Sigmoid colon (tissue), 7 donors: Measurements from ENCODE around the gene ARSB. TPM values are rescaled to one million over a fixed set of nuclear protein-coding genes. Genes with fewer than 3 reads are reported as not detected.

Experiments
- DNase-seq: peaks from one replicate; pipeline ENCODE4 v3.0.0-alpha.2; 2019
- H3K27ac ChIP-seq, 4 donors: fragments of 200-600 bp; sonication (generic); one replicate each; pipeline ENCODE4 v1.5.1; 2016 to 2019; ENCODE audit warnings: mild to moderate bottlenecking in 1 of 4
- H3K27me3 ChIP-seq, 3 donors: fragments of 200-600 bp; sonication (generic); one replicate each; pipeline ENCODE4 v1.5.1; 2019; ENCODE audit warnings: mild to moderate bottlenecking in 1 of 3
- H3K36me3 ChIP-seq, 4 donors: fragments of 200-600 bp; sonication (generic); one replicate each; pipeline ENCODE4 v1.5.1; 2016 to 2019
- H3K4me1 ChIP-seq, 4 donors: fragments of 200-600 bp; sonication (generic); one replicate each; pipeline ENCODE4 v1.5.1; 2017 to 2019
- H3K4me3 ChIP-seq, 4 donors: fragments of 200-600 bp; sonication (generic); one replicate each; pipeline ENCODE4 v1.5.1; 2017 to 2019; ENCODE audit warnings: mild to moderate bottlenecking in 2 of 4, moderate library complexity in 1 of 4
- H3K9me3 ChIP-seq, 4 donors: fragments of 200-600 bp in 3 of 4; sonication (generic) in 3 of 4; one replicate each; pipeline versions ENCODE4 v1.5.1 to v1.6.1; 2013 to 2019
- EP300 ChIP-seq, 4 donors: sonication (generic); formaldehyde crosslinking; IDR thresholded peaks; one replicate each; pipeline ENCODE4 v1.6.1; 2017; ENCODE audit warnings: antibody characterized with exemption in 4 of 4
- POLR2A ChIP-seq, 2 donors: fragments of 450-650 bp; IDR thresholded peaks; one replicate each; pipeline ENCODE4 v1.6.1; 2016; ENCODE audit warnings: antibody characterized with exemption in 2 of 2, mild to moderate bottlenecking in 2 of 2, moderate library complexity in 2 of 2
- POLR2AphosphoS5 ChIP-seq, 4 donors: sonication (generic); formaldehyde crosslinking; IDR thresholded peaks; one replicate each; pipeline ENCODE4 v1.6.1; 2017; ENCODE audit warnings: antibody characterized with exemption in 4 of 4
- WGBS, 2 donors: extraction: QIAGEN DNeasy Blood & Tissue Kit; methylation state at CpG; one replicate each; pipeline ENCODE4 v1.1.7; 2013; 5-methylcytosine and 5-hydroxymethylcytosine counted together
- intact Hi-C: fragments of 100-400 bp; cut with DNase I; formaldehyde crosslinking; loops from one replicate; pipeline ENCODE4 v1.15.1; 2023
- polyA plus RNA-seq, 3 donors: library from polyadenylated mRNA; stranded (reverse); fragments of 200-250 nt; gene quantifications; one replicate each; pipeline ENCODE4 v1.2.3, GENCODE V29; 2013
- total RNA-seq, 4 donors: library from RNA; depleted of rRNA; stranded (reverse); fragments of >200 nt; gene quantifications; one replicate each; pipeline ENCODE4 v1.1.0, GENCODE V29; 2016
- TF ChIP-seq, protein P1 (sequence below), 4 experiments: fragments of 450-650 bp in 3 of 4; fragments of 200-600 bp in 1 of 4; IDR thresholded peaks; one replicate each; pipeline ENCODE4 v1.5.1; 2016 to 2019; ENCODE audit warnings: antibody characterized with exemption in 4 of 4, mild to moderate bottlenecking in 3 of 4, moderate library complexity in 2 of 4
- donor health status: healthy with polysubstance abuse.
- donor health status: Bipolar disorder and iron deficiency.
- donor health status: healthy.

Gene ARSB
- total and polyA plus RNA-seq, 7 donors: 1.2 to 22.2 (median 8.6) TPM

DNA sequence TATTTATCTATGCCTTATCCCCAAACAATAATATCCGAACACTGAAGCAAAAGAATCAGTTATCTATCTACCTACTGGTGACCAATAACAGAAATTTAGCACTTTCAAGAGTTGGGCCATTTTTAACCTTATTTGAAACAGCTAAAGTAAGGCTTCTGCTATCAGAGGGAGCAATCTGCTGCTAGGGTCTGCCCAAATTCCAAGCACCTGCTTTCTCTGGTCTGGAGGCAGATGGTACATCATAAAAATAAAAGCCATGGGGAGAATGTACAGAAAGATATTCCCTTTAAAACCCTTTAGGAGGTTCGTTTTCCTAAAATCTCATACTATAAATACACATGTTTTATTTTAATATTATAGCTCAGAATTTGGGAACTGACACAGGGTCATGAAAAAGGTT is 37.7 kb upstream of the ARSB start:
- Histone ChIP-seq H3K4me3 (no peak overlapping the region), H3K36me3 (no peaks in the 10 kb centered on the region), H3K27me3 (no peaks in the 10 kb centered on the region), H3K27ac (peak overlapping the region in 2 of 4 donors; percentile 63 to 78), H3K4me1 (peaks cover 0 to 41% (median 23%) of the 10 kb centered on the region in 4 donors), H3K9me3 (no peaks in the 10 kb centered on the region)
- TF ChIP-seq, protein P1, sequence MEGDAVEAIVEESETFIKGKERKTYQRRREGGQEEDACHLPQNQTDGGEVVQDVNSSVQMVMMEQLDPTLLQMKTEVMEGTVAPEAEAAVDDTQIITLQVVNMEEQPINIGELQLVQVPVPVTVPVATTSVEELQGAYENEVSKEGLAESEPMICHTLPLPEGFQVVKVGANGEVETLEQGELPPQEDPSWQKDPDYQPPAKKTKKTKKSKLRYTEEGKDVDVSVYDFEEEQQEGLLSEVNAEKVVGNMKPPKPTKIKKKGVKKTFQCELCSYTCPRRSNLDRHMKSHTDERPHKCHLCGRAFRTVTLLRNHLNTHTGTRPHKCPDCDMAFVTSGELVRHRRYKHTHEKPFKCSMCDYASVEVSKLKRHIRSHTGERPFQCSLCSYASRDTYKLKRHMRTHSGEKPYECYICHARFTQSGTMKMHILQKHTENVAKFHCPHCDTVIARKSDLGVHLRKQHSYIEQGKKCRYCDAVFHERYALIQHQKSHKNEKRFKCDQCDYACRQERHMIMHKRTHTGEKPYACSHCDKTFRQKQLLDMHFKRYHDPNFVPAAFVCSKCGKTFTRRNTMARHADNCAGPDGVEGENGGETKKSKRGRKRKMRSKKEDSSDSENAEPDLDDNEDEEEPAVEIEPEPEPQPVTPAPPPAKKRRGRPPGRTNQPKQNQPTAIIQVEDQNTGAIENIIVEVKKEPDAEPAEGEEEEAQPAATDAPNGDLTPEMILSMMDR (IDR thresholded peaks at IDR 0.05): no peak
- TF ChIP-seq POLR2AphosphoS5 (IDR thresholded peaks at IDR 0.05): no peak
- no peak for TF ChIP-seq EP300 (IDR thresholded peaks at IDR 0.05)
- TF ChIP-seq POLR2A (IDR thresholded peaks at IDR 0.05): no peak
- intact Hi-C loops: loop anchor here (5.0 kb wide), 2 partner anchors 215 to 1060 kb away; partner anchors contain the start of gene JMY
- DNase-seq: no peak
- 85 to 91% methylated on average over 2 of the region's 2 CpGs for WGBS, 2 donors

DNA sequence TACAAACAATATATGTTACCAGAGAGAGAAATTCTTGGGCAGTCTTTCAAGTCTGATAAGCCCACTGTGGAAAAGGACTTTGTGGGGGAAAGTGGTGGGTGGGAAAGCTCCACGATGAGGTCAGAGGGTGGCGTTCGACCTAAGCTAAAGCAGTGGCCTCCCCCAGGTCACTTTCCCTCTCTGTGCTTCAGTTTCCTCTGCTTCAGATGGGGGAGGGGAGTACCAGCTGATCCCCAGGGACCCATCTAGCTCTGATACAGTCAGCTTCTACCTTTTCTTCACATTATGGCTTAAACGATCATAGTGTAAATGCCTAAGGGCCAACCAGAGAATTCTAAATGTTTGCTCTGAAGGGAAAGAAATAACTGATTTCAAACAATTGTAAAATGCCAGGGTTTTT is 36.6 kb upstream of the ARSB start:
- intact Hi-C loops: loop anchor here (1.0 to 5.0 kb wide), 4 partner anchors 112 to 1061 kb away; partner anchors contain the start of gene JMY
- no peak for TF ChIP-seq POLR2AphosphoS5 (IDR thresholded peaks at IDR 0.05)
- no peak for TF ChIP-seq POLR2A (IDR thresholded peaks at IDR 0.05)
- TF ChIP-seq, protein P1 (IDR thresholded peaks at IDR 0.05): no peak
- no peak for TF ChIP-seq EP300 (IDR thresholded peaks at IDR 0.05)
- peak overlapping the region in 3 of 4 donors; percentile 43 to 78 (median 58) for H3K27ac ChIP-seq
- DNase-seq: no peak
- H3K9me3 ChIP-seq: no peaks in the 10 kb centered on the region
- no peaks in the 10 kb centered on the region for H3K27me3 ChIP-seq
- peaks cover 0 to 41% (median 23%) of the 10 kb centered on the region in 4 donors for H3K4me1 ChIP-seq
- H3K36me3 ChIP-seq: no peaks in the 10 kb centered on the region
- WGBS, 2 donors: 67 to 69% methylated on average over 4 of the region's 4 CpGs
- H3K4me3 ChIP-seq: no peak overlapping the region

DNA sequence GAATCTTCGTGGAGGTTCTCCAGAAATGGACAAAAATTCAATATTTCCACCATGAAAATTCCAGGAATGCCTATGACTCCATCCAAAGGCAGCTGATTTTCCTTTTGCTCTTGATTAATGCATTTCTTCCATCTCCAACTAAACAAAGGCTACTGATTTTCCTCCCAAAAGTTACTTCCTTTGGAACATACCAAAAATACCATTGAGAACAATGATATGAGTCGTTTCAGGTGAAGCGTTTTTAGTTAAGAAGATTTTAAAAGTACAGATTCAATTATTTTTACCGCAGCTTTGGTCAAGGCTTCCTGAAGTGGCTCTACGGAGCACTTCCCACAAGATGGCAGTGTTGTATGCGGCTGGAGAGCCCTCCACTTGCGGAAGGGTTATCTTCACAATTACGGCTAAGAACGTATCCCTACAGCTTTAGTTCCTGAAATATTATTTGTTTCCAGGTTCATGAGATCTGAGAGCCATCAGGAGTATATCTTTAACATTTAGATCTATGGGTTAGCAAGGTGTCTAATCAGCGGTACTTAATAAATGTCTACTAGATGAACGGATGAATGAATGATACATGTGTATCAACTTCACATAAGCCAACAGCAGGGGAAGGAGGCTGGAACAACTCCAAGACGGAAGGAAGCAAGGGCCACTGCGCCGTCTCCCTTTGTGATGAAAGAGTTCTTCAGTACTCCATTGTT is 35.9 kb upstream of the ARSB start:
- Histone ChIP-seq H3K27me3 (no peaks in the 10 kb centered on the region), H3K4me1 (peaks cover 0 to 41% (median 23%) of the 10 kb centered on the region in 4 donors), H3K9me3 (no peaks in the 10 kb centered on the region), H3K36me3 (no peaks in the 10 kb centered on the region), H3K27ac (peak overlapping the region in 3 of 4 donors; percentile 43 to 78 (median 58)), H3K4me3 (peak overlapping the region in 1 of 4 donors; percentile 5)
- intact Hi-C loops: loop anchor here (1.0 to 5.0 kb wide), 4 partner anchors 112 to 1061 kb away; partner anchors contain the start of gene JMY
- WGBS, 2 donors: 13 to 19% methylated on average over 14 of the region's 14 CpGs
- TF ChIP-seq, protein P1 (IDR thresholded peaks at IDR 0.05): peak; percentile 35 to 82 (median 58)
- TF ChIP-seq POLR2A (IDR thresholded peaks at IDR 0.05): no peak
- DNase-seq: peak; percentile 78

DNA sequence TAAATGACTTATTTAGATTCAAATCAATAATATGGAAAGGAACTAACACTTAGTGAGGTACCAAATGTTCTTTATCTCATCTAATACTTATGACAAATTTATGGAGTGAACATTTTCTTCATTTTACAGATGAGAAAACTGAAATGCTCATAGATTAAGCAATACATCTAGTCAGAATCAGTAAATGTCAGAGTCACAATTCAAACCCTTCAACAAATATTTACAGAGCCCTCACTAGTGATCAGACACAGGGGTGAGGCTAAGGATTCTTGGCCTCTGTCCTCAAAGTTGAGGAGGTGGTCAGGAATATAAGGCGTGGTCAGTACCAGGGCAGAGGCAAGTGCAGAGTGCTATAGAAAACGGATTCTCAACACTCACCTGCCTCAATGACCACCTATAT is 29.5 kb upstream of the ARSB start:
- H3K4me1 ChIP-seq: no peaks in the 10 kb centered on the region
- WGBS, 2 donors: 48 to 72% methylated on average over 2 of the region's 2 CpGs
- TF ChIP-seq, protein P1 (IDR thresholded peaks at IDR 0.05): no peak
- no peak for TF ChIP-seq EP300 (IDR thresholded peaks at IDR 0.05)
- no peak for TF ChIP-seq POLR2A (IDR thresholded peaks at IDR 0.05)
- TF ChIP-seq POLR2AphosphoS5 (IDR thresholded peaks at IDR 0.05): no peak
- H3K27ac ChIP-seq: no peak overlapping the region
- H3K4me3 ChIP-seq: no peak overlapping the region
- no peaks in the 10 kb centered on the region for H3K9me3 ChIP-seq
- H3K36me3 ChIP-seq: no peaks in the 10 kb centered on the region
- DNase-seq: no peak
- no peaks in the 10 kb centered on the region for H3K27me3 ChIP-seq
- intact Hi-C loops: no loop called here
